Subcutaneous abdominal adipose tissue (tissue), 5 donors: Measurements from ENCODE around the gene RNF213.

ENCODE experiments used
- H3K27ac ChIP-seq: one replicate; pipeline ENCODE4 v1.7.0; 2013; ENCODE audit warnings: low read depth, mild to moderate bottlenecking, inconsistent platforms, low read length, moderate library complexity
- H3K27me3 ChIP-seq, 5 donors: one replicate each; pipeline ENCODE4 v1.7.0; 2013; ENCODE audit warnings: low read length in 5 of 5, inconsistent platforms in 1 of 5; ENCODE audit not compliant: control insufficient read depth in 5 of 5, insufficient read depth in 4 of 5
- H3K36me3 ChIP-seq, 5 donors: one replicate each; pipeline ENCODE4 v1.7.0; 2013; ENCODE audit warnings: low read length in 5 of 5; ENCODE audit not compliant: control insufficient read depth in 5 of 5, insufficient read depth in 5 of 5
- H3K4me1 ChIP-seq, 5 donors: one replicate each; pipeline ENCODE4 v1.7.0; 2013; ENCODE audit warnings: low read length in 5 of 5, mild to moderate bottlenecking in 3 of 5, moderate library complexity in 1 of 5; ENCODE audit not compliant: control insufficient read depth in 5 of 5, insufficient read depth in 5 of 5
- H3K4me3 ChIP-seq, 5 donors: one replicate each; pipeline ENCODE4 v1.7.0; 2013; ENCODE audit warnings: low read length in 5 of 5, low read depth in 1 of 5
- H3K9ac ChIP-seq, 5 donors: one replicate each; pipeline ENCODE4 v1.7.0; 2013; ENCODE audit warnings: low read length in 5 of 5, mild to moderate bottlenecking in 4 of 5, moderate library complexity in 3 of 5
- H3K9me3 ChIP-seq, 5 donors: one replicate each; pipeline ENCODE4 v1.7.0; 2013; ENCODE audit warnings: low read length in 5 of 5; ENCODE audit not compliant: control insufficient read depth in 5 of 5
- donor health status: healthy.
- donor health status: healthy.
- donor health status: healthy.
- donor health status: healthy.
- donor health status: healthy.

RNF213 gene

GRCh38 chr17:80382446-80382845 is 121.8 kb downstream of the RNF213 start:
- Histone ChIP-seq H3K9me3 (no peaks in the 10 kb centered on the region), H3K27me3 (no peaks in the 10 kb centered on the region), H3K36me3 (peaks cover 12 to 100% (median 98%) of the 10 kb centered on the region in 5 donors), H3K9ac (no peak overlapping the region), H3K4me1 (peaks cover 0 to 3% (median 0%) of the 10 kb centered on the region in 5 donors), H3K27ac (no peak overlapping the region), H3K4me3 (no peak overlapping the region)

- Histone ChIP-seq H3K9ac (no peak overlapping the region), H3K36me3 (peaks cover 11 to 98% (median 96%) of the 10 kb centered on the region in 5 donors), H3K4me3 (no peak overlapping the region), H3K27me3 (no peaks in the 10 kb centered on the region), H3K4me1 (peaks cover 0 to 3% (median 0%) of the 10 kb centered on the region in 5 donors), H3K27ac (no peak overlapping the region), H3K9me3 (no peaks in the 10 kb centered on the region)
Measured at GRCh38 chr17:80382956-80383355, 122.3 kb downstream of the RNF213 start.

DNA sequence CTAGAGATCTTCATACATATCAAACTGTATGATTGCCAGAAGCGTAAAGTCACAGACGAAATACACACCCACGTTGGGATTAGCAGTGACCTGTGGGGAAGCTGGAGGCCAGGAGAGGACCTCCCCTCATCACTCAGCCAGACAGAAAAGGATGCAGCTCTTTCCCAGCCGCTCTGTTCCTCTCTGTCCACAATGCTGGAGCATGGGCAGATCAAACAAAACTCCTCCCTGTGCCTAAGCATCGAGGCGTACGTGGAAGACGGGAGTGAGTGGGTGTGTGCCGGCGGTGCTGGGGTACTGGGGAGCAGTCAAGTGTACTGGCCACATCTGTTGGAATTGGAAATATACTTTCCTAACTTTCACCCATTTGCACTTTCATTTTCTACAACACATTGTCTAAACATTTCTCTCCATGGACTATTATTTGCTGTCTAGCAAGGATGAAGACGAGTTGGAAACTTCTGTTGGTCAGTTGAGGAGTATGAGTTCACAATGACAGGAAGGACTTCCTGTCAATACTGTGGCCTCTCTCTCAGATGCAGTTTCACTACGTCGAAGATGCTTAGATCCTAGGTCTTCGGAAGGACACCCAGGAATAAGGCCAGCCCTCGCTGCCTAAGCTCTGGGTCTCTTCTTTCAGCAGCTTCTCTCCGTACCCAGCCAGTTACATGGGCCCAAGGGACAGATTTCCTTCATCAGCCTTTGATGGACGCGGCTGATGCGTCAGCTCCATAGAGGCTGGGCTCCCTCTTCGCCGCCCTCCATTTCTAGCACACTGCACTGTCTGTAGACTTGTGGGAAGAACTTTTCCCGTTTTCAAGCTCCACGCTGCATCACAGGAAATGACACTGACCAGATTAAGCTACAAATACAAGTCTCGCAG is 123.7 kb downstream of the RNF213 start:
- Histone ChIP-seq H3K36me3 (peaks cover 11 to 98% (median 98%) of the 10 kb centered on the region in 5 donors), H3K27ac (no peak overlapping the region), H3K9ac (no peak overlapping the region), H3K4me1 (peaks cover 0 to 3% (median 0%) of the 10 kb centered on the region in 5 donors), H3K27me3 (no peaks in the 10 kb centered on the region), H3K9me3 (no peaks in the 10 kb centered on the region), H3K4me3 (no peak overlapping the region)

DNA sequence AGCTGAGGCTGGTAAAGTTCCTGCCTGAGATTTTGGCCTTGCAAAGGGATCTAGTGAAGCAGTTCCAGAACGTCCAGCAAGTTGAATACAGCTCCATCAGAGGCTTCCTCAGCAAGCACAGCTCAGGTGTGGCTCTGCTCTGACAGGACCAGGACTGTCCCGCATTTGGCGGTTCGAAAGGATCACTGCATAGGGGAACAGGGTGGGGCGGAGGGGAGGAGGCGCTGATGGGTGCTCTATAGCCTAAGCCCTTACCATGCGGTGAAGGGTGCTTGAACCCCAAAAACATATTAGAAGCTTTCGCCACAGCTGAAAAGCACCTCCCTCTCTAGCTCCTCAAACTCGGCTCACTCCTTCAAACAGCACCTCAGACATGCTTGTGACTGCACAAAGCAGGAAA is 124.4 kb downstream of the RNF213 start:
- Histone ChIP-seq H3K27ac (no peak overlapping the region), H3K36me3 (peaks cover 13 to 98% (median 98%) of the 10 kb centered on the region in 5 donors), H3K4me1 (peaks cover 0 to 3% (median 0%) of the 10 kb centered on the region in 5 donors)

DNA sequence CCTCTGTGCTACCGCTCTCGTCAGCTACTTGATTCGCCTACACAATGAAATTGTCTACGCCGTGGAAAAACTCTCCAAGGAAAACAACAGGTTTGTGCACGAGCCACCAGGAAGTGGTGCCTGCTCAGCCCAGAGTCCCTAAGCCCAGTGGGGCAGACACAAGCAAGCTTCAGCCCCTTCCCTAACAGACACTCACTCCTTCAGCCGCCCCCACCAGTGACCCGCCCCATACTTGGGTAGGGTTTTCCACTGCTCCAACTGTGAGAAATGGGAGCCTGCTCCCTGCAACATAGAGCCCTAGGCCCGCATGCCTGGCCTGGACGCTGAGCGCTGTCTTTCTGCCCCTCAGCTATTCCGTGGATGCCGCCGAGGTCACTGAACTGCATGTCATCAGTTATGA is 125.7 kb downstream of the RNF213 start:
- Histone ChIP-seq H3K27ac (no peak overlapping the region), H3K4me3 (no peak overlapping the region), H3K4me1 (peaks cover 0 to 3% (median 0%) of the 10 kb centered on the region in 5 donors), H3K27me3 (no peaks in the 10 kb centered on the region), H3K36me3 (peaks cover 9 to 98% (median 97%) of the 10 kb centered on the region in 5 donors), H3K9me3 (no peaks in the 10 kb centered on the region), H3K9ac (no peak overlapping the region)

More for the DNA sequence above, 124.4 kb downstream of the RNF213 start:
- no peaks in the 10 kb centered on the region for H3K9me3 ChIP-seq
- H3K4me3 ChIP-seq: no peak overlapping the region
- no peaks in the 10 kb centered on the region for H3K27me3 ChIP-seq
- H3K9ac ChIP-seq: no peak overlapping the region

GRCh38 chr17:80387071-80387470 is 126.4 kb downstream of the RNF213 start:
- no peak overlapping the region for H3K9ac ChIP-seq
- no peak overlapping the region for H3K27ac ChIP-seq
- no peaks in the 10 kb centered on the region for H3K9me3 ChIP-seq
- H3K27me3 ChIP-seq: no peaks in the 10 kb centered on the region
- peaks cover 0 to 3% (median 0%) of the 10 kb centered on the region in 5 donors for H3K4me1 ChIP-seq
- H3K4me3 ChIP-seq: no peak overlapping the region
- peaks cover 8 to 98% (median 94%) of the 10 kb centered on the region in 5 donors for H3K36me3 ChIP-seq

- no peak overlapping the region for H3K9ac ChIP-seq
- no peaks in the 10 kb centered on the region for H3K27me3 ChIP-seq
- H3K36me3 ChIP-seq: peaks cover 5 to 97% (median 92%) of the 10 kb centered on the region in 5 donors
- no peak overlapping the region for H3K27ac ChIP-seq
- H3K4me1 ChIP-seq: peaks cover 0 to 3% (median 0%) of the 10 kb centered on the region in 5 donors
- no peaks in the 10 kb centered on the region for H3K9me3 ChIP-seq
- no peak overlapping the region for H3K4me3 ChIP-seq
Measured at GRCh38 chr17:80388175-80388574, 127.5 kb downstream of the RNF213 start.

DNA sequence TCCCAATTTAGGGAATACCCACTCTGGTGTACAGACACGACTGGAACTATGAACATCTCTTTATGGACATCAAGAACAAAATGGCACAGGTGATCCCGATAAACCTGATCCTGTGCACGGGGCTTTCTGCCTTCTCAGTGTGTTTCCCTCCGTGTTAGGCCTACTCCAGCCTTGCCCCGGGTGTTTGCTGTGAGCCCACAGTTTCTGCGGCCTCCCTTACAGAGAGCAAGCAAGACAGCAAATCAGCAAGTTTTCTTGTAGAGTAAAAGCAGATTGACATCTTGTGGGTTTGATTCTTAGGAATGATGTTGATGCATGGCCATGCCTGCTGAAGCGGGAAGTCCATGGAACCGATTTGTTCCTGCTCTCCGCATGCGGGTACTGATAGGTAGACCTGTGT is 127.9 kb downstream of the RNF213 start:
- no peaks in the 10 kb centered on the region for H3K9me3 ChIP-seq
- no peak overlapping the region for H3K4me3 ChIP-seq
- H3K27ac ChIP-seq: no peak overlapping the region
- no peak overlapping the region for H3K9ac ChIP-seq
- H3K4me1 ChIP-seq: peaks cover 0 to 4% (median 0%) of the 10 kb centered on the region in 5 donors
- peaks cover 2 to 97% (median 92%) of the 10 kb centered on the region in 5 donors for H3K36me3 ChIP-seq
- no peaks in the 10 kb centered on the region for H3K27me3 ChIP-seq

- Histone ChIP-seq H3K4me3 (no peak overlapping the region), H3K36me3 (peaks cover 2 to 97% (median 92%) of the 10 kb centered on the region in 5 donors), H3K4me1 (peaks cover 0 to 9% (median 2%) of the 10 kb centered on the region in 5 donors), H3K27ac (no peak overlapping the region), H3K27me3 (no peaks in the 10 kb centered on the region), H3K9ac (no peak overlapping the region), H3K9me3 (no peaks in the 10 kb centered on the region)
Measured at GRCh38 chr17:80389011-80389995, 128.7 kb downstream of the RNF213 start.
